Astrocyte (in vitro differentiated cells and primary cell): ENCODE data around the gene HS3ST1. TPM values are rescaled to one million over a fixed set of nuclear protein-coding genes. Genes with fewer than 3 reads are reported as not detected.
A peak's percentile ranks its signal among the peaks of the same experiment; 100 is the strongest.

Experiments used
- DNase-seq: peaks from one replicate; pipeline ENCODE4 v3.0.0-alpha.2; 2010; ENCODE audit warnings: low read depth
- FAIRE-seq: peaks from 2 replicates; lab custom pipeline; 2011; peaks lifted over from hg19 to GRCh38; lab: Jason Lieb, UNC
- H2AFZ ChIP-seq: 2 replicates; pipeline ENCODE4 v1.6.0; 2012; ENCODE audit warnings: low read depth, low read length, inconsistent platforms
- H3K27ac ChIP-seq: 2 replicates; pipeline ENCODE4 v1.5.1; 2011; ENCODE audit warnings: low read depth, low read length, inconsistent platforms
- H3K27me3 ChIP-seq: 2 replicates; pipeline ENCODE4 v1.6.0; 2011; ENCODE audit warnings: low read length, inconsistent platforms; ENCODE audit not compliant: insufficient read depth
- H3K36me3 ChIP-seq: 2 replicates; pipeline ENCODE4 v1.5.1; 2011; ENCODE audit warnings: low read length, inconsistent platforms; ENCODE audit not compliant: insufficient read depth
- H3K4me1 ChIP-seq: 2 replicates; pipeline ENCODE4 v1.5.1; 2011; ENCODE audit warnings: low read length, inconsistent platforms; ENCODE audit not compliant: insufficient read depth
- H3K4me2 ChIP-seq: 2 replicates; pipeline ENCODE4 v1.6.0; 2012; ENCODE audit warnings: low read length, inconsistent platforms
- H3K4me3 ChIP-seq: 2 replicates; pipeline ENCODE4 v1.5.1; 2011; ENCODE audit warnings: low read depth, mild to moderate bottlenecking, low read length, inconsistent platforms; ENCODE audit not compliant: insufficient read depth
- H3K79me2 ChIP-seq: 2 replicates; pipeline ENCODE4 v1.6.0; 2012; ENCODE audit warnings: mild to moderate bottlenecking, low read length, inconsistent platforms; ENCODE audit not compliant: insufficient read depth
- H3K9ac ChIP-seq: 2 replicates; pipeline ENCODE4 v1.6.0; 2012; ENCODE audit warnings: mild to moderate bottlenecking, low read length, inconsistent platforms
- H3K9me3 ChIP-seq: 2 replicates; pipeline ENCODE4 v1.5.1; 2012; ENCODE audit warnings: low read depth, mild to moderate bottlenecking, low read length, inconsistent platforms; ENCODE audit not compliant: insufficient read depth
- H4K20me1 ChIP-seq: 2 replicates; pipeline ENCODE4 v1.6.0; 2012; ENCODE audit warnings: low read length, inconsistent platforms; ENCODE audit not compliant: insufficient read depth
- H3K27ac Mint-ChIP-seq: one replicate; pipeline ENCODE4 v1.8.0; 2021; ENCODE audit warnings: mild to moderate bottlenecking, mixed read lengths; ENCODE audit not compliant: unreplicated experiment
- H3K27me3 Mint-ChIP-seq: one replicate; pipeline ENCODE4 v1.8.0; 2021; ENCODE audit warnings: low read depth, mixed read lengths; ENCODE audit not compliant: unreplicated experiment
- H3K36me3 Mint-ChIP-seq: one replicate; pipeline ENCODE4 v1.8.0; 2021; ENCODE audit warnings: low read depth, mixed read lengths; ENCODE audit not compliant: unreplicated experiment
- H3K4me1 Mint-ChIP-seq: one replicate; pipeline ENCODE4 v1.8.0; 2021; ENCODE audit warnings: low read depth, mixed read lengths; ENCODE audit not compliant: unreplicated experiment
- H3K4me3 Mint-ChIP-seq: one replicate; pipeline ENCODE4 v1.8.0; 2021; ENCODE audit warnings: mild to moderate bottlenecking, moderate library complexity, mixed read lengths; ENCODE audit not compliant: unreplicated experiment
- H3K9me3 Mint-ChIP-seq: one replicate; pipeline ENCODE4 v1.8.0; 2021; ENCODE audit warnings: mild to moderate bottlenecking, mixed read lengths; ENCODE audit not compliant: unreplicated experiment
- EZH2 ChIP-seq: IDR thresholded peaks from 2 replicates; pipeline ENCODE4 v1.6.1; 2012; ENCODE audit warnings: mild to moderate bottlenecking, low read length, inconsistent platforms; ENCODE audit not compliant: insufficient read depth
- total RNA-seq: library from RNA; stranded (reverse); gene quantifications from 2 replicates; pipeline ENCODE4 v1.2.1, GENCODE V29; 2021
- TF ChIP-seq, protein P1 (sequence below): IDR thresholded peaks from 2 replicates; pipeline ENCODE4 v1.5.1; 2011; ENCODE audit warnings: low read depth, mild to moderate bottlenecking, inconsistent platforms, low read length, moderate library complexity; ENCODE audit not compliant: insufficient read depth

HS3ST1 gene
- total RNA-seq, 1 donor from 2014 or later, result 0.18 TPM

DNA sequence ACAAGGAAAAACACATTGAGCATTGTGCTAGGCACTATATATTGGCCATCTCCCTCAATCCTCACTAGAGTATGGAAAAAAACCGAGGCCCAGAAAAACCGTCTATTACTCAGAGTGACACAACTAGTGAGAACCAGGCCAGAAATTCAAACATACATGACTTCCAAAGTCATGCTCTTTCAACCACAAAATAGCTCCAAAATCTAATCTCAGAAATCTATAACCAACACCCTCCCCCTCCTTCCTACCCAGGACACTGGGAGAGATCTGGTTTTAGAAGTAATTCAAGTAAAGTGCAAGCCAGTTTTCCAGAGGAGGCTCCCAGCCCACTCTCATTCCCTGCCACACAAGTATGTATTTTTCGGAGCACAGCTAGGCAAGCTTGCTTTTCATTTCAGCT is 7.6 kb downstream of the HS3ST1 start:
- Mint-ChIP-seq H3K36me3 (no peaks in the 10 kb centered on the region), H3K4me1 (peaks cover 17% of the 10 kb centered on the region), H3K9me3 (no peaks in the 10 kb centered on the region), H3K4me3 (no peak overlapping the region), H3K27ac (no peak overlapping the region), H3K27me3 (peaks cover 9% of the 10 kb centered on the region)
- Histone ChIP-seq H3K79me2 (no peaks in the 10 kb centered on the region), H3K4me3 (no peak overlapping the region), H3K27ac (no peak overlapping the region), H2AFZ (no peak overlapping the region), H4K20me1 (no peaks in the 10 kb centered on the region), H3K9ac (no peak overlapping the region), H3K9me3 (no peaks in the 10 kb centered on the region), H3K36me3 (no peaks in the 10 kb centered on the region), H3K4me2 (no peak overlapping the region), H3K27me3 (peaks cover 2% of the 10 kb centered on the region), H3K4me1 (peaks cover 6% of the 10 kb centered on the region)
- TF ChIP-seq, protein P1, sequence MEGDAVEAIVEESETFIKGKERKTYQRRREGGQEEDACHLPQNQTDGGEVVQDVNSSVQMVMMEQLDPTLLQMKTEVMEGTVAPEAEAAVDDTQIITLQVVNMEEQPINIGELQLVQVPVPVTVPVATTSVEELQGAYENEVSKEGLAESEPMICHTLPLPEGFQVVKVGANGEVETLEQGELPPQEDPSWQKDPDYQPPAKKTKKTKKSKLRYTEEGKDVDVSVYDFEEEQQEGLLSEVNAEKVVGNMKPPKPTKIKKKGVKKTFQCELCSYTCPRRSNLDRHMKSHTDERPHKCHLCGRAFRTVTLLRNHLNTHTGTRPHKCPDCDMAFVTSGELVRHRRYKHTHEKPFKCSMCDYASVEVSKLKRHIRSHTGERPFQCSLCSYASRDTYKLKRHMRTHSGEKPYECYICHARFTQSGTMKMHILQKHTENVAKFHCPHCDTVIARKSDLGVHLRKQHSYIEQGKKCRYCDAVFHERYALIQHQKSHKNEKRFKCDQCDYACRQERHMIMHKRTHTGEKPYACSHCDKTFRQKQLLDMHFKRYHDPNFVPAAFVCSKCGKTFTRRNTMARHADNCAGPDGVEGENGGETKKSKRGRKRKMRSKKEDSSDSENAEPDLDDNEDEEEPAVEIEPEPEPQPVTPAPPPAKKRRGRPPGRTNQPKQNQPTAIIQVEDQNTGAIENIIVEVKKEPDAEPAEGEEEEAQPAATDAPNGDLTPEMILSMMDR, result no peak
- no peak for TF ChIP-seq EZH2
- FAIRE-seq, result no peak
- peak; percentile 26 for DNase-seq

DNA sequence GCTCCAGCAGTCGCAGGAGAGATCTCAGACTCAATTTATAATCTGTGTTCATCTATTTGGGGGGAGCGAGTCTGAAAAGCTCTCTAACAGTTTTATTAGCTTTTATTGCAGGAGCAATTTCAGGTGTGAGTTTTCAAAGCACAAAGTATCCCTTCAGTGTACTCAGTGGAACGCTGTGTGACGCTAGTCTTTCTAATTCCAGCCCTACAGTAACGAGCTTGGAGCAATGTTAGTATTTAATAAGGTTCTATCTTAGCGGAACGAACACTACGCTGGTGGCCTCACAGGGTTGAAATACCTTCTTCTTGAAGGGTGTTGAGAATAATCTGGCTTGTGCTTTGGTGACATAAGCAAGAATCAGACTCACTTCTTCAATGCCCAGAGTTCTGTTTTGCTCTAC is 8.4 kb downstream of the HS3ST1 start:
- Mint-ChIP-seq H3K36me3 (no peaks in the 10 kb centered on the region), H3K4me1 (peaks cover 17% of the 10 kb centered on the region)
- no peak for FAIRE-seq

DNA sequence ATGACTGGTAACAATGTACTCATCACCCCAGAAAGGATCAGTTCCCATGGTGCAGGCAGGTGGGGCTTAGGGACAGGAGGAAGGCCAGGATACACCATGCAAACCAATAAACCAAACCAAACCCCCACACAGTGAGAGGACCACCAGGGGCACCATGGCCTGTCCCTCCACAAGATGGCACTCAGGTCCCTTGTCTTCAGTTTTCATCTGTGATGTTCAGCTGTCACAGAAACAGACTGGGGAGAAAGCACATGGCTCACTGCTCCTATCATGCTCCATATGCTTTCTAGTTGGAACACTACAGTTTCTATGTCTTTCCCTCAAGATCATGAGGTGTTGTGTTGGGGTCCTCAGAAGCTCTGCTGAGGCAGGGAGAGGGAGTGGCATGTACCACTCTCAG is 10.1 kb downstream of the HS3ST1 start:
- H3K9me3 Mint-ChIP-seq, result no peaks in the 10 kb centered on the region

More for the DNA sequence above, 8.4 kb downstream of the HS3ST1 start:
- no peak overlapping the region for H3K4me3 Mint-ChIP-seq
- H3K27me3 Mint-ChIP-seq, result peaks cover 11% of the 10 kb centered on the region
- Histone ChIP-seq H3K9ac (no peak overlapping the region), H2AFZ (no peak overlapping the region), H3K79me2 (no peaks in the 10 kb centered on the region), H3K4me1 (peaks cover 6% of the 10 kb centered on the region), H3K9me3 (no peaks in the 10 kb centered on the region), H3K4me3 (no peak overlapping the region), H3K4me2 (no peak overlapping the region), H3K36me3 (no peaks in the 10 kb centered on the region), H4K20me1 (no peaks in the 10 kb centered on the region), H3K27me3 (no peaks in the 10 kb centered on the region), H3K27ac (no peak overlapping the region)
- H3K27ac Mint-ChIP-seq, result no peak overlapping the region
- no peak for DNase-seq
- H3K9me3 Mint-ChIP-seq, result no peaks in the 10 kb centered on the region
- TF ChIP-seq EZH2, result no peak
- TF ChIP-seq, protein P1, result no peak

More for the DNA sequence above, 10.1 kb downstream of the HS3ST1 start:
- no peak overlapping the region for H3K27ac ChIP-seq
- H3K4me3 ChIP-seq, result no peak overlapping the region
- TF ChIP-seq, protein P1, result no peak
- TF ChIP-seq EZH2, result no peak
- no peaks in the 10 kb centered on the region for H3K27me3 ChIP-seq
- no peak overlapping the region for H3K4me2 ChIP-seq
- H3K4me3 Mint-ChIP-seq, result no peak overlapping the region
- H3K36me3 Mint-ChIP-seq, result no peaks in the 10 kb centered on the region
- H3K4me1 ChIP-seq, result peaks cover 8% of the 10 kb centered on the region
- no peak overlapping the region for H3K9ac ChIP-seq
- FAIRE-seq, result no peak
- no peaks in the 10 kb centered on the region for H4K20me1 ChIP-seq
- no peaks in the 10 kb centered on the region for H3K79me2 ChIP-seq
- no peak for DNase-seq
- H3K9me3 ChIP-seq, result no peaks in the 10 kb centered on the region
- no peaks in the 10 kb centered on the region for H3K36me3 ChIP-seq
- H2AFZ ChIP-seq, result no peak overlapping the region
- no peak overlapping the region for H3K27ac Mint-ChIP-seq
- peaks cover 17% of the 10 kb centered on the region for H3K4me1 Mint-ChIP-seq
- peaks cover 11% of the 10 kb centered on the region for H3K27me3 Mint-ChIP-seq
